IPS-11a (cell line): ENCODE data around the gene PAIP1.
"Not testable (repeated sequence)": the region's sequence is repeated elsewhere in the genome, so short reads cannot be mapped to it uniquely, and the experiment has no call there.

Experiments used
- H3K4me3 ChIP-seq: one replicate; pipeline ENCODE4 v1.5.1; 2013; ENCODE audit warnings: low read depth, low read length, control low read depth

The PAIP1 gene

GRCh38 chr5:43523662-43524072, 33.2 kb downstream of the PAIP1 start:
- no peak overlapping the region for H3K4me3 ChIP-seq

GRCh38 chr5:43520615-43521014, 36.3 kb downstream of the PAIP1 start:
- H3K4me3 ChIP-seq, result no peak overlapping the region

GRCh38 chr5:43515678-43516048, 41.2 kb downstream of the PAIP1 start:
- peak overlapping the region; percentile 60 for H3K4me3 ChIP-seq

GRCh38 chr5:43514816-43515677, 41.8 kb downstream of the PAIP1 start, which contains the start of gene C5orf34:
C5orf34 (minus strand) TSS chr5:43515148; CDS start chr5:43509339, 5,809 bp downstream.
- peak within 1 kb of the TSS; percentile 60 for H3K4me3 ChIP-seq

GRCh38 chr5:43514471-43514815, 42.4 kb downstream of the PAIP1 start:
- peak overlapping the region; percentile 60 for H3K4me3 ChIP-seq

- peak overlapping the region; percentile 60 for H3K4me3 ChIP-seq
Observed at GRCh38 chr5:43514025-43514424, 42.9 kb downstream of the PAIP1 start.

GRCh38 chr5:43511062-43511461, 45.8 kb downstream of the PAIP1 start:
- H3K4me3 ChIP-seq, result not testable (repeated sequence)

- no peak overlapping the region for H3K4me3 ChIP-seq
Observed at GRCh38 chr5:43498581-43498980, 58.3 kb downstream of the PAIP1 start.

- H3K4me3 ChIP-seq, result no peak overlapping the region
Observed at GRCh38 chr5:43497311-43498104, 59.4 kb downstream of the PAIP1 start.

- H3K4me3 ChIP-seq, result no peak overlapping the region
Observed at GRCh38 chr5:43491326-43491725, 65.6 kb downstream of the PAIP1 start.

- H3K4me3 ChIP-seq, result no peak overlapping the region
Observed at GRCh38 chr5:43486353-43486752, 70.5 kb downstream of the PAIP1 start.

GRCh38 chr5:43485406-43485805, 71.5 kb downstream of the PAIP1 start:
- H3K4me3 ChIP-seq, result no peak overlapping the region

GRCh38 chr5:43484106-43484849, 72.6 kb downstream of the PAIP1 start:
- peak overlapping the region; percentile 76 for H3K4me3 ChIP-seq

GRCh38 chr5:43483298-43484105, 73.4 kb downstream of the PAIP1 start, which contains the start of gene TMEM267:
TMEM267 (minus strand) TSS chr5:43483865; CDS start chr5:43453969, 29,896 bp downstream.
- peak within 1 kb of the TSS; percentile 76 for H3K4me3 ChIP-seq

- H3K4me3 ChIP-seq, result peak overlapping the region; percentile 76
Observed at GRCh38 chr5:43482490-43483297, 74.2 kb downstream of the PAIP1 start.
